ENCODE data around the gene MRPL17. TPM values are rescaled to one million over a fixed set of nuclear protein-coding genes. Genes with fewer than 3 reads are reported as not detected.

Gene MRPL17
- total and polyA plus RNA-seq, 7 experiments from 2014 or later: 10.0 to 70.3 (median 26.4) TPM

DNA sequence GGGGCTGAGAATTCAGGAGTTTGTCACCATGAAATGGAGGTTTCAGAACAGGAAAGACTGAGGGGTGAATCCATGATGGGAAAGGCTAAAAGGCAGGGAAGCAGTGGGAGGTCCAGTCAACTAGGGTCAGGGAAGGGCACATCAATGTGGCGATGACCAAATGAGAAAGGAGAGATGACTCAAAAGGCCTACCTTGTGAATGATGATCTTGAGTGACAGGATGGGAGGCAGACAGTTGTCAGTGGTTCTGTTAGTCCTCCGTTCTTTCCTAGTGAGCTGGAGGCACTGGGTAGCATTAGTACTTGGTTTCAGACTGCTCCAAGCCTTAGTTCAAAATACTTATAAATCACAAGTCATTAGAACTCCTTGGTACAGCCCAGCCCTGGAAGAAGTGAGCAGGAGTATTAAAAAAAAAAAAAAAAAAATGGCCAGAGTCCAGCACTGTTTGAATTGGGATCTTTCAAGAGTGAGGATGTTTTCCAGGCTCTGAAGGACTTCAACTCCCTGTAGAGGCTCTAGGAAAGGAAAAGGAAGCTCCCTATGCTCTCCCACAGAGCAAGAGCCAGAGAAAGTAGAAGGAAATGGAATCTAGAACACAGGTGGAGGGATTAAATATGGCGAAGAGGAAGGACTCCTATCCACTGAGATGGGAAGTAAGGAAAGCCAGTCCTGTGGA lies 19.2 kb downstream of the MRPL17 start:
- peaks cover 0 to 1% (median 0%) of the 10 kb centered on the region in 11 donors for H3K9me3 Mint-ChIP-seq

DNA sequence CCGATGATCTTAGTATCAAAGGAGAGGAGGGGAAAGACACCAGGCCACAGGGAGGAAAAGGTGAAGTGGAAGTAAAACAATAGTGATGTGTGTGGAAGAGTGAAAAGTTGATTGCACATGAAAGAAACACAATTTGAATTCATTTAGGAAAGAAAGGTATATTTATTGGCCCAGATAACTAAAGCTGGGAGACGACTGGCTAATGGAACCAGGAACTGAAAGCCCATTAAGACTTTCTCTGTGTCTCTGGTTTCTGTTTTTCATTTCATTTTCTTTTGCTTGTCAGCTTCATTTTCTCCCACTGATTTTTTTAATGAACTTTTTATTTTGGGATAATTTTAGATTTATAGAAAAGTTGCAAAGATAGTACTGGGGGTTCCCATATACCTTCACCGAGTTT lies 22.4 kb downstream of the MRPL17 start:
- ATAC-seq (no peak), DNase-seq (no peak)
- Histone ChIP-seq H3K9me3 (ENCODE audit: control insufficient read depth in 2 of 3, low read length in 3 of 3) (no peaks in the 10 kb centered on the region), H3K4me1 (ENCODE audit: control insufficient read depth in 2 of 2, insufficient read depth in 2 of 2, low read length in 2 of 2) (peaks cover 0 to 5% of the 10 kb centered on the region in 2 donors), H3K36me3 (ENCODE audit: control insufficient read depth in 2 of 3, insufficient read depth in 3 of 3, low read length in 3 of 3) (no peaks in the 10 kb centered on the region), H3K27me3 (ENCODE audit: control insufficient read depth in 2 of 2, insufficient read depth in 2 of 2, low read length in 2 of 2) (no peaks in the 10 kb centered on the region), H3K4me3 (ENCODE audit: low read length) (no peak overlapping the region), H3K27ac (ENCODE audit: low read depth, low read length) (no peak overlapping the region)
- intact Hi-C loops (cut with micrococcal nuclease): no loop called here
- Mint-ChIP-seq H3K4me1 (peaks cover 6 to 26% (median 19%) of the 10 kb centered on the region in 7 donors), H3K9me3 (no peaks in the 10 kb centered on the region), H3K27me3 (peaks cover 0 to 28% (median 0%) of the 10 kb centered on the region in 5 donors), H3K36me3 (peaks cover 0 to 3% (median 0%) of the 10 kb centered on the region in 5 donors), H3K4me3 (no peak overlapping the region), H3K27ac (no peak overlapping the region)
- POLR2A ChIA-PET: interaction anchor here (1.1 to 1.5 kb wide), 2 partner anchors 14 to 49 kb away, joined by 3 to 5 read pairs; partner anchors contain the start of gene TAF10
- CTCF ChIA-PET: no interaction called here

More for the DNA sequence above, 19.2 kb downstream of the MRPL17 start:
- H3K4me3 ChIP-seq (ENCODE audit: low read length): no peak overlapping the region
- H3K27ac ChIP-seq (ENCODE audit: low read depth, low read length): no peak overlapping the region
- Mint-ChIP-seq H3K27ac (peak overlapping the region in 8 of 9 donors; percentile 13 to 88 (median 60)), H3K4me1 (peaks cover 15 to 46% (median 36%) of the 10 kb centered on the region in 7 donors), H3K4me3 (no peak overlapping the region), H3K36me3 (no peaks in the 10 kb centered on the region), H3K27me3 (peaks cover 0 to 19% (median 0%) of the 10 kb centered on the region in 5 donors)
- ChIA-PET POLR2A (interaction anchor here (0.6 to 1.8 kb wide), 6 partner anchors 10 to 59 kb away, joined by 3 to 6 read pairs (median 4); no protein-coding TSS in a partner anchor), CTCF (interaction anchor here (1.3 to 1.8 kb wide), 2 partner anchors 10 to 19 kb away, joined by 4 to 5 read pairs; partner anchors contain the start of gene MRPL17)
- ATAC-seq (no peak), DNase-seq (no peak)
- no peaks in the 10 kb centered on the region for H3K27me3 ChIP-seq (ENCODE audit: control insufficient read depth in 2 of 2, insufficient read depth in 2 of 2, low read length in 2 of 2)
- peaks cover 0 to 13% of the 10 kb centered on the region in 2 donors for H3K4me1 ChIP-seq (ENCODE audit: control insufficient read depth in 2 of 2, insufficient read depth in 2 of 2, low read length in 2 of 2)
- H3K9me3 ChIP-seq (ENCODE audit: control insufficient read depth in 2 of 3, low read length in 3 of 3): no peaks in the 10 kb centered on the region
- intact Hi-C loops (cut with micrococcal nuclease): no loop called here
- no peaks in the 10 kb centered on the region for H3K36me3 ChIP-seq (ENCODE audit: control insufficient read depth in 2 of 3, insufficient read depth in 3 of 3, low read length in 3 of 3)

DNA sequence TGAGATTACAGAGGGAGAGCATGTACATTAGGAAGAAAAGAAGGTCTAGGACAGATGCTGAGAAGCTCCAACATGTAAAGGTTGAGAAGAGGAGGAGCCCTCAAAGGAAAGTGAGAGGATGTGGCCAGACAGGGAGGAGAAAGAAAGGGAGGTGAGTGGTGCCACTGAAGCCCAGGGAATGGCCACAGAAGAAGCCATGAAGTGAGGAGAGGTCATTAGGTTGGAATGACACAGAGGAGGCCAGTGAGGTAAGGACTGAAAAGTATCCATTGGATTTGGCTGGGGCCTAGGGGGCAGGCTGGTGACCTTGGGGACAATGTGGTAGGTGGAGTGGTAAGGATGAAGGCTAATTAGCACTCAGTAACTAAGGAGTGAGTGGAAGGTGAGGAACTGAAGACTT lies 24.5 kb downstream of the MRPL17 start:
- Histone ChIP-seq H3K4me1 (ENCODE audit: control insufficient read depth in 2 of 2, insufficient read depth in 2 of 2, low read length in 2 of 2) (peaks cover 0 to 19% of the 10 kb centered on the region in 2 donors), H3K27me3 (ENCODE audit: control insufficient read depth in 2 of 2, insufficient read depth in 2 of 2, low read length in 2 of 2) (no peaks in the 10 kb centered on the region), H3K27ac (ENCODE audit: low read depth, low read length) (no peak overlapping the region), H3K4me3 (ENCODE audit: low read length) (no peak overlapping the region), H3K9me3 (ENCODE audit: control insufficient read depth in 2 of 3, low read length in 3 of 3) (no peaks in the 10 kb centered on the region), H3K36me3 (ENCODE audit: control insufficient read depth in 2 of 3, insufficient read depth in 3 of 3, low read length in 3 of 3) (no peaks in the 10 kb centered on the region)
- Mint-ChIP-seq H3K4me3 (no peak overlapping the region), H3K4me1 (peaks cover 6 to 18% (median 14%) of the 10 kb centered on the region in 7 donors), H3K27me3 (peaks cover 0 to 25% (median 0%) of the 10 kb centered on the region in 5 donors), H3K27ac (no peak overlapping the region), H3K9me3 (no peaks in the 10 kb centered on the region), H3K36me3 (peaks cover 0 to 3% (median 0%) of the 10 kb centered on the region in 5 donors)
- ChIA-PET POLR2A (interaction anchor here (1.3 to 2.3 kb wide), 3 partner anchors 9 to 16 kb away, joined by 3 to 7 read pairs (median 6); no protein-coding TSS in a partner anchor), CTCF (interaction anchor here (0.6 to 1.0 kb wide), 4 partner anchors 10 to 79 kb away, joined by 3 read pairs; no protein-coding TSS in a partner anchor)
- intact Hi-C loops (cut with micrococcal nuclease): no loop called here
- no peak for ATAC-seq
- no peak for DNase-seq

DNA sequence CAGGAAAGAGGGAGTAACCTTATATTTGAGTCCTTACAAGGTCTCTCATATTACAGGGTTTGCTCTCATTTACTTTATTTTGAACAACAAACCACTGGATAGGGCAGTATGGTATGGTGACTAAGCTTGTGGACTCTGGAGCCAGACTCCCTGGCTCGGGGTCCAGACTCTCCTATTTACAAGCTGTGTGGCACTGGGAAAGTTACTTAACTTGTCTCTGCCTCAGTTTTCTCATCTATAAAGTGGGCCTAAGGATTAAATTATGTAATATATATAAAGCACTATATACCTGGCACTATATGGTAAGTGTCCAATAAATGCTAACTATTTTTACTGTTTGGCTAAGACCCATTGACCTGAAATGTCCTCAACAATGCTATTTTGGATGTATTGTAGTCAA lies 25.8 kb downstream of the MRPL17 start:
- no peak for DNase-seq
- peak overlapping the region in 8 of 9 donors; percentile 45 to 81 (median 64) for H3K27ac Mint-ChIP-seq
- H3K36me3 ChIP-seq (ENCODE audit: control insufficient read depth in 2 of 3, insufficient read depth in 3 of 3, low read length in 3 of 3): no peaks in the 10 kb centered on the region
- H3K9me3 ChIP-seq (ENCODE audit: control insufficient read depth in 2 of 3, low read length in 3 of 3): no peaks in the 10 kb centered on the region
- H3K9me3 Mint-ChIP-seq: no peaks in the 10 kb centered on the region
- CTCF ChIA-PET: interaction anchor here (0.7 to 1.1 kb wide), 2 partner anchors 53 to 72 kb away, joined by 3 to 4 read pairs; no protein-coding TSS in a partner anchor
- peaks cover 5 to 11% (median 7%) of the 10 kb centered on the region in 7 donors for H3K4me1 Mint-ChIP-seq
- no peaks in the 10 kb centered on the region for H3K27me3 ChIP-seq (ENCODE audit: control insufficient read depth in 2 of 2, insufficient read depth in 2 of 2, low read length in 2 of 2)
- peaks cover 0 to 3% (median 0%) of the 10 kb centered on the region in 5 donors for H3K36me3 Mint-ChIP-seq
- POLR2A ChIA-PET: interaction anchor here (0.7 to 2.4 kb wide), 9 partner anchors 10 to 216 kb away, joined by 3 to 10 read pairs (median 4); partner anchors contain the start of genes TAF10 and TPP1
- intact Hi-C loops (cut with micrococcal nuclease): loop anchor here in 1 of 2 donors (1.0 kb wide), 1 partner anchor 10 kb away; no protein-coding TSS in a partner anchor
- no peak overlapping the region for H3K4me3 ChIP-seq (ENCODE audit: low read length)
- no peak for ATAC-seq
- peak overlapping the region; percentile 6 to 89 (median 72) for H3K4me3 Mint-ChIP-seq
- peaks cover 0 to 18% (median 0%) of the 10 kb centered on the region in 5 donors for H3K27me3 Mint-ChIP-seq
- H3K27ac ChIP-seq (ENCODE audit: low read depth, low read length): no peak overlapping the region
- H3K4me1 ChIP-seq (ENCODE audit: control insufficient read depth in 2 of 2, insufficient read depth in 2 of 2, low read length in 2 of 2): peaks cover 0 to 26% of the 10 kb centered on the region in 2 donors

DNA sequence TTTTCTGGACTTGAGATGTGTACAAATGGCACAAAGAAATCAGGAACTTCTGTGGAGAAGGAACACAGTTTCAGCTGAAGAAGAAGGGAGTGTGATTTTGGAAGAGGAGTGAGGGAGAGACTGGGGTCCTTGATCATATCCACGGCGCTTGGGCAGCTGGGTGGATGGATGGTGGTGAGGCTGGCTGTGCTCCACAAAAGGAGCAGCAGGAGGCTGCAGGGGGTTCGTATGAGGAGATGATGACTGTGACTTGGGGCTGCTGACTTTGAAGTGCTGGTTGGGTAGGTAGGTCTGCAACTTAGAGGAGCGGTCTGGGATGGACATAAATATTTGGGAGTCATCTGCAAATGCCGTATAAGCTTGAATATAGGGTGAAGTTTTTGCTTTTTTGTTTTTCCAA lies 26.2 kb downstream of the MRPL17 start:
- ATAC-seq (no peak), DNase-seq (no peak)
- Mint-ChIP-seq H3K4me1 (peaks cover 5 to 11% (median 7%) of the 10 kb centered on the region in 7 donors), H3K4me3 (peak overlapping the region; percentile 65 to 89 (median 74)), H3K9me3 (no peaks in the 10 kb centered on the region), H3K27ac (peak overlapping the region in 8 of 9 donors; percentile 45 to 81 (median 64)), H3K27me3 (peaks cover 0 to 18% (median 0%) of the 10 kb centered on the region in 5 donors), H3K36me3 (peaks cover 0 to 3% (median 0%) of the 10 kb centered on the region in 5 donors)
- POLR2A ChIA-PET: interaction anchor here (0.7 to 2.4 kb wide), 10 partner anchors 8 to 216 kb away, joined by 3 to 10 read pairs (median 4); partner anchors contain the start of genes TAF10 and TPP1
- CTCF ChIA-PET: interaction anchor here (0.7 kb wide), 1 partner anchor 72 kb away, joined by 3 read pairs; no protein-coding TSS in a partner anchor
- Histone ChIP-seq H3K9me3 (ENCODE audit: control insufficient read depth in 2 of 3, low read length in 3 of 3) (no peaks in the 10 kb centered on the region), H3K4me3 (ENCODE audit: low read length) (no peak overlapping the region), H3K27me3 (ENCODE audit: control insufficient read depth in 2 of 2, insufficient read depth in 2 of 2, low read length in 2 of 2) (no peaks in the 10 kb centered on the region), H3K36me3 (ENCODE audit: control insufficient read depth in 2 of 3, insufficient read depth in 3 of 3, low read length in 3 of 3) (no peaks in the 10 kb centered on the region), H3K27ac (ENCODE audit: low read depth, low read length) (no peak overlapping the region), H3K4me1 (ENCODE audit: control insufficient read depth in 2 of 2, insufficient read depth in 2 of 2, low read length in 2 of 2) (peaks cover 0 to 26% of the 10 kb centered on the region in 2 donors)
- intact Hi-C loops (cut with micrococcal nuclease): loop anchor here in 1 of 2 donors (1.0 kb wide), 1 partner anchor 10 kb away; no protein-coding TSS in a partner anchor

DNA sequence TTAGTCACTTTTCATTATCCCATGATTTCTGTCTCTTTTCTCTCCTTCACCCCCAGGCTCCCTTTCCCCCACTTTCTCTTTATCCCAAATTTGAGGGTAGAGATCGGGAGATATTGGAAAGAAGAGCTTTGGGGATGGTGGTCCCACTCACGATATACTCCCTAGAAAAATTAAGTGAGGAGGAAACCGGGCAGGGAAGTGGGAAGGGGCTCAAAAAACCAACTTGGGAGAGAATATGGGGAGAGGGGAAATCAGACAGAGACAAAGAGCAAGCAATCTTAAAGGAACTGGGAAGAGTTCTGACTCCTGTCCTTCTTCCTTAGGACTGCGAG lies 26.6 kb downstream of the MRPL17 start:
- Mint-ChIP-seq H3K4me1 (peaks cover 5 to 11% (median 7%) of the 10 kb centered on the region in 7 donors), H3K27me3 (peaks cover 0 to 16% (median 0%) of the 10 kb centered on the region in 5 donors), H3K36me3 (peaks cover 0 to 3% (median 0%) of the 10 kb centered on the region in 5 donors), H3K27ac (peak overlapping the region in 7 of 9 donors; percentile 45 to 81 (median 66)), H3K9me3 (no peaks in the 10 kb centered on the region), H3K4me3 (peak overlapping the region; percentile 65 to 89 (median 74))
- no peak overlapping the region for H3K4me3 ChIP-seq (ENCODE audit: low read length)
- no peaks in the 10 kb centered on the region for H3K27me3 ChIP-seq (ENCODE audit: control insufficient read depth in 2 of 2, insufficient read depth in 2 of 2, low read length in 2 of 2)
- ChIA-PET CTCF (no interaction called here), POLR2A (interaction anchor here (0.7 to 2.4 kb wide), 10 partner anchors 8 to 215 kb away, joined by 3 to 10 read pairs (median 4); partner anchors contain the start of genes TAF10 and TPP1)
- no peaks in the 10 kb centered on the region for H3K36me3 ChIP-seq (ENCODE audit: control insufficient read depth in 2 of 3, insufficient read depth in 3 of 3, low read length in 3 of 3)
- ATAC-seq: no peak
- H3K9me3 ChIP-seq (ENCODE audit: control insufficient read depth in 2 of 3, low read length in 3 of 3): no peaks in the 10 kb centered on the region
- DNase-seq: no peak
- H3K27ac ChIP-seq (ENCODE audit: low read depth, low read length): no peak overlapping the region
- intact Hi-C loops (cut with micrococcal nuclease): no loop called here
- peaks cover 0 to 26% of the 10 kb centered on the region in 2 donors for H3K4me1 ChIP-seq (ENCODE audit: control insufficient read depth in 2 of 2, insufficient read depth in 2 of 2, low read length in 2 of 2)
